GM18873 (cell line): ENCODE results near the gene SEPTIN11.

ENCODE experiments used
- ATAC-seq: cut with Tn5 transposase; IDR thresholded peaks from one replicate; pipeline ENCODE4 v1.9.1; 2021; ENCODE audit warnings: mild to moderate bottlenecking, moderate library complexity, moderate number of reproducible peaks; ENCODE audit not compliant: unreplicated experiment, low FRiP score

SEPTIN11 gene

GRCh38 chr4:76977736-76978350 lies 28.3 kb downstream of the SEPTIN11 start:
- ATAC-seq = no peak

DNA sequence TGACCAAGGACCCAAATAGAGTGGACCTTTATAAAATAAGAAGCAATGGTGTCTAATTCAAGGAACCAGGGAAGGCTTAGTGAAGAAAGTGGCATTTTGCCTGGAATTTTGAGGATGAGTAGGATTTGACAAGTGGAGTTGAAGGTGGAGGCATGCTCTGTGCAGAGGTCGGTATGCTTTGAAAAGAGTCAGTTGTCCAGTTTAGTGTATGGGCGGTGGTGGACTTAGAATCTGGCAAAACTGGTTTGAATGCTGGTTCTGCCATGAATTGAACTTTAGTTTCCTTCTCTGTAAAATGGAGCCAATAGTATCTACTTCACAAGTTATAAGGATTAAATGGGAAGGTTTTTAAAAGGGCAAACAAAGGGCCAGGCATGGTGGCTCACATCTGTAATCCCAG lies 29.7 kb downstream of the SEPTIN11 start:
- no peak for ATAC-seq

- no peak for ATAC-seq
Observed at GRCh38 chr4:76980261-76980660, 30.7 kb downstream of the SEPTIN11 start.

DNA sequence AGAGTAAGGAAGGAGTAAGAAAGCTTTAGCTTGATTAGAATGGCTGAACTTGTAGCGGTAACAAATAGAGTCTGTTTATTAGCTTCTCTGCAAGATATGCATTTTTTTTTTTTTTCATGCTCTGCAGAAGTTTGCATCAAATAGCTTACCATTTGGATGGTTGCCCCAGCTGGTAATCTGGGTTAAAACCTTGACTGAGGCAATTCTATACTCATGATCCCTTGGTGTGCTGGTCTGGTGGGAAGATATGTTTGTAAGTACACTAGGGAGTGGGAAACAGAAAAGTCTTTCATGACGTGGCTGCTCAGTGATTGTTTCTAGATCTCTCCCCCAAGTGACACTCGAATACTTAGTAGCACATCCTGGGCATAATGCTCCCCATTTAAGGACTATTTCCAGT lies 32.1 kb downstream of the SEPTIN11 start:
- no peak for ATAC-seq

DNA sequence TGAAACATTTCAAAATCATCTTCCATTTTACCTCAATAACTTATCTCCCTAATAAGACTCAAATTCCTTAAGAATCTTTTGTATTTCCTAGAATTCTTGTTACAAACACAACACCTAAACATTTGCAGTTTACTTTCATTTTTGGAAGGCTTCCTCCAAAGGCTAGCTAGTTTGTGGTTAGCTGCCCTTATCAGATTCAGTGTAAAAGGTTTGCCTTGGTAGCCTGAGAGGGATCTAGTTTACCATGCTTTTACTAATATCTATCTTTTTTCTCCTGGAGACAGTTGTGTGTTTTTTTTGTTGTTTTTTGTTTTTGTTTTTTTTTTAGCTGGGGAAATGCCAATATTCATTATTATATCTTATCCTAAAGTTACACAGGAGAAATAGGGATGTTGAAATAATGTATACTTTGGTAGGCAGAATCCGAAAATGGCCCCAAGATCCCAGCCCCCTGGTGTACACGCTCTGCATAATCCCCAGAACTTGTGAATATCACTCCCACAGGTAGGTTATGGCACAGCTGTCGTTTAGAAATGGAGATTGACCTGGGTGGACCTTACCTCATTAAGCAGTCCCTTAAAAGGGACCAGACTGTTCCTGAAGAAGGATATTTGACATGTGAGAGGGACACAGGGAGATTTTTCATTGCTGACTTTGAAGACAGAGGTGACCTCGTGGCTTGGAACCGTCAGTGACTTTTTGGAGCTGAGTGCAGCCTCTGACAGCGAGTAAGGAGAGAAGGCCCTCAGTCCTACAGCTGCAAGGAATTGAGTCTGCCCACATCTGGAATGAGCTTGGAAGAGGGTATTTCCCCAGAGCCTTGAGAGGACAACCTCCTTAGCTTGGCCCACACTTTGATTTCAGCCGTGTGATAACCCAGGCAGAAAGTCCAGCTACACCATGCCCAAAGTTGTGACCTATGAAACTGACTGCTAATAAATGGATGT lies 33.4 kb downstream of the SEPTIN11 start:
- ATAC-seq = no peak

DNA sequence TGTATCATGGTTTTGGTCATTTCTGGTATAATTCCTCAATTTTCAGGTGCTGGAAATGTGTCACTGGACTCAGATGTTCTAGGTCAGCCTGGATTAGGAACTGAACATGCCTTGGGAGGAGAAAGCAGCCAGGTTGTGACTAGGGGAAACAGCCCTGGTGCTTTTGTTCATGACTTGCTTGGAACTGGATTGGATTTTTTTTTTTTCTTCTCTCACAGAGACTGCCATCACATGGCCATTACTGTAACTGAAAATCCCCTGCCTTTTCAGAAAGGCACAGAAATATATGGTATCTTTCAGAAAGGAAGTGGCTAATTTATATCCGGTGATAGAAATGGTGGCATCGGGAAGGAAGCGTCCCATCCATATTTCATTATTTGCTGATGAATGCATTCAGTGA lies 34.6 kb downstream of the SEPTIN11 start:
- peak; percentile 66 for ATAC-seq

- ATAC-seq = no peak
Observed at GRCh38 chr4:76984788-76985211, 35.2 kb downstream of the SEPTIN11 start.

- ATAC-seq = no peak
Observed at GRCh38 chr4:76987153-76987591, 37.6 kb downstream of the SEPTIN11 start.

DNA sequence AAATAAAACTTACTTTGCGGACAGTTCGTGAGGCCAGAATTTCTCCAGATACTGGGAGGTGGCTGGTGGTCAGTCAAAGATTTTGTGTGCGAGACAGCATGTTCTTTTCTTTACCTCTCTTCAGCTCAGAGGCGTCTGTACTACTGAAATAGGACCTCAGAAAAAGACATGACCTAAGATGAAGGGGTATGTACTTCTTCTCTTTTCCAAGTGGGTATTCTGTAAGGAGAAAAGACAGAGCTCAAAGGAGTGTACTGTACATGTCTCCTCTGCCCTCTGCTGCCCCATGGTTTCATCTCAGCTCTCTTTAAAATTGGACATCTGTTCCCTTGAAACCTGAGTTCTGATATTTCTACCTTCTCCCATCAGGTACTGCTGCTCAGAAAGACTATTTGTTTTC lies 38.1 kb downstream of the SEPTIN11 start:
- no peak for ATAC-seq

GRCh38 chr4:76989391-76990061 lies 40.0 kb downstream of the SEPTIN11 start:
- ATAC-seq = no peak

DNA sequence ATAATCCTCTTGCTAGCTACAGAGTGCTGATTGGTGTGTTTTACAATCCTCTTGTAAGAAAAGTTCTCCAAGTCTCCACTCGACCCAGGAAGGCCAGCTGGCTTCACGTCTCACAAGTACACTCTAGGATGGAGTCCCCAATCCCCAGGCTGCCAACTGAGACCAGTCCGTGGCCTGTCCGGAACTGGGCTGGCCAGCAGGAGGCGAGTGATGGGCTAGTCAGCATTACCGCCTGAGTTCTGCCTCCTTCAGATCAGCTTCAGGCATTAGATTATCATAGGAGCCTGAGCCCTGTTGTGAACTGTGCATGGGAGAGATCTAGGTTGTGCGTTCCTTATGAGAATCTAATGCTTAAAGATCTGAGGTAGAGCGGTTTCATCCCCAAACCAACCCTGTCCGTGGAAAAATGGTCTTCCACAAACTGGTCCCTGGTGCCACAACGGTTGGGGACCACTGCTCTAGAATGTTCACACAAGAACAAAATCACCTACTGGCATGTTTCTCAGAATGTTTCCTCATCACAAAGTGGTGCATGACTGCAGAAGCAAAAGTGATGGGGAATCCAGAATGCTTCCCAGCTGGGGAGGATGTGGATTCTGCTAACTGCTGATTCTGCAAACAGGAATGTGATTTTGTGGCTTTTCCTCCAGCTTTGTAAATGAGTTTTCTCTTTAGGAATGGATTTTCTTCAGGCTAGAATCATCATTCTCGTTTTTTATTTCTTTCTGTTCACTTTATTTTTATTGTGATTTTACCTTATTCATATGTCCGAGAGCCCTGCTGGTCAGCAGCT lies 40.9 kb downstream of the SEPTIN11 start:
- ATAC-seq = no peak

GRCh38 chr4:76991161-76991660 lies 41.7 kb downstream of the SEPTIN11 start:
- ATAC-seq = no peak

- ATAC-seq = peak; percentile 80
Observed at GRCh38 chr4:76993787-76994641, 44.5 kb downstream of the SEPTIN11 start.

DNA sequence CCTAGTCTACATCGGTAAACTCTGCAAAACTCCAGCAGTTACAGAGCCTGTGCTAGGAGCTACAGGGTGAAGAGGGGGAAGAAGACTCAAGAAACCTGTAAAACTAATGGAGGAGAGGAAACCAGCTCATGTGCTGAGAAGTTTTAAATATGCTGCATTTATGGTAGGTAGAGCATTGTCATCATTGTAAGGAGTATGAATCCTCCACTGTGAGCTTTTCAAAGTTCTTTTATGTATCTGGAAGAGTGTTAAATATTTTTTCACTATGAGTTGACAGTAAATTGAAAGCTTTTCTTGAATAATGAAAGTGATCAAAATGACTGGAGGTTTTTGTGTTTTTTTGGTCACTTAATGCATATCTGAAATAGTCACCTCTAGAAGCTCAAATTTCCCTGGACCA lies 46.2 kb downstream of the SEPTIN11 start:
- ATAC-seq = no peak

- ATAC-seq = no peak
Observed at GRCh38 chr4:76996445-76996844, 46.9 kb downstream of the SEPTIN11 start.

DNA sequence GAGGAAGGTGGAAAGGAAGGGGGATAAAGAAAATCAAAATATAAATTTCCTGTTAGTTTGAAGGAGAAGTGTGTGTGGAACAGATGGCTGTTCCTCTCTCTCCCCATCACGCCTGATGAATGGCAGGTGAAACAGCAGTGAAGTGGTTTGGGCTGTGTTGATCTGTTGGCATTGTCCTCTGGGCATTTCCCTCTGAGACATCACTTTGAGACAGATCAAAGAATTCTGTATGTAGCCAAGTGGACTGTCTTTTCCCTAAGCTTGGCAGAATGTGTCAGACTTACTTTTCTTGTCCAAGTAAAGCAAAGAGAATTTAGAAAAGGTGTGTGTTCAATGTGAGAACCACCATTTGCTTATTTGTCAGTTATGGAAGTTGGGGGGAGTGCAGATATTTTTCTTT lies 47.5 kb downstream of the SEPTIN11 start:
- no peak for ATAC-seq

- ATAC-seq = no peak
Observed at GRCh38 chr4:76997532-76997931, 48.0 kb downstream of the SEPTIN11 start.

DNA sequence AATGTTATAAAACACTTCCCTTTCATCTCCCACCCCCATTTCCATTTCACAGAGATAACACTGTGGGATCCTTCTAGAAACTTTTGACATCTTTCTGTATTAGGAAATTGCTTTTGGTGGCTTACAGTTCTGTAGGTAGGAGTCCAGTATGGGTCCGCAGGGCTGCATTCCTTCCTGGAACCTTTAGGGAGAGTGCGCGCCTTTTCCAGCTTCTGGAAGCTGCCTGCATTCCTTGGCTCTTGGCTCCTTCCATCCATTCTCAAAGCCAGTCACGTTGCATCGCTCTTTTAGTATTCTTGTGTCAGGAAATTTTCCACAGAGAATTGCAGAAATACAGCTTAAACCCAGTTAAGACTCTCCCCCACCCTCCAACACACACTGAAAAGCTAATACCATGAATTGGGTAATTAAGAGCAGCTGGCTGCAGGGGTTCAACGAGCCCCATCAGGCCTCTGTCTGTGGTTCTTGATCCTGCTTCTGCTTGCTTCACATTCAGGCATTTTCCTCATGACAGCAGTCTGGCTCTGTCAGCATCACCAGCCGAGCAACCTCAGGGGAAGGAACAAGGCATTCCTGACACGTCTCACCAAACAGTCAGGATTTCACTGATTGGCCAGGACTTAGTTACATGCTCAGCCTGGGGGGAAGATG lies 48.8 kb downstream of the SEPTIN11 start:
- ATAC-seq = no peak
